ENCODE results near the gene KCNAB1. TPM values are rescaled to one million over a fixed set of nuclear protein-coding genes. Genes with fewer than 3 reads are reported as not detected.

KCNAB1 gene
- total and polyA plus RNA-seq, 2 experiments from 2014 or later: 0.80 to 1.4 TPM

GRCh38 chr3:156305672-156306071 lies 185.3 kb downstream of the KCNAB1 start:
- Histone ChIP-seq H3K9me2 (replicated peaks; ENCODE audit: insufficient read depth) (no peaks in the 10 kb centered on the region), H3K79me2 (no peaks in the 10 kb centered on the region), H3K4me2 (no peak overlapping the region), H3K9me3 (ENCODE audit: low read depth) (no peaks in the 10 kb centered on the region), H3K27me3 (no peaks in the 10 kb centered on the region), H4K20me1 (ENCODE audit: insufficient read depth, poor library complexity, severe bottlenecking) (no peaks in the 10 kb centered on the region), H3K36me3 (replicated peaks; ENCODE audit: insufficient read depth, low read depth) (no peaks in the 10 kb centered on the region), H3K27ac (no peak overlapping the region), H3K4me1 (ENCODE audit: insufficient read depth) (no peaks in the 10 kb centered on the region), H3K4me3 (no peak overlapping the region), H2AFZ (no peak overlapping the region)
- 84% methylated on average over 1 of the region's 1 CpG for WGBS (ENCODE audit: low lambda C conversion rate, missing lambda C conversion rate)
- TF ChIP-seq CTCF (IDR thresholded peaks at IDR 0.05; ENCODE audit: poor library complexity): no peak
- no peak for TF ChIP-seq EZH2 (IDR thresholded peaks at IDR 0.05; ENCODE audit: borderline replicate concordance)
- no peak for TF ChIP-seq EZH2phosphoT487 (IDR thresholded peaks at IDR 0.05; ENCODE audit: low read depth, severe bottlenecking, unreplicated experiment)
- DNase-seq (ENCODE audit: low spot score): no peak

- no peaks in the 10 kb centered on the region for H4K20me1 ChIP-seq (ENCODE audit: insufficient read depth, poor library complexity, severe bottlenecking)
- no peak overlapping the region for H3K4me2 ChIP-seq
- TF ChIP-seq EZH2phosphoT487 (IDR thresholded peaks at IDR 0.05; ENCODE audit: low read depth, severe bottlenecking, unreplicated experiment): no peak
- TF ChIP-seq EZH2 (IDR thresholded peaks at IDR 0.05; ENCODE audit: borderline replicate concordance): no peak
- no peak for TF ChIP-seq CTCF (IDR thresholded peaks at IDR 0.05; ENCODE audit: poor library complexity)
- H3K9me3 ChIP-seq (ENCODE audit: low read depth): no peaks in the 10 kb centered on the region
- no peaks in the 10 kb centered on the region for H3K36me3 ChIP-seq (replicated peaks; ENCODE audit: insufficient read depth, low read depth)
- H3K27me3 ChIP-seq: no peaks in the 10 kb centered on the region
- no peaks in the 10 kb centered on the region for H3K4me1 ChIP-seq (ENCODE audit: insufficient read depth)
- H3K79me2 ChIP-seq: no peaks in the 10 kb centered on the region
- 73% methylated on average over 4 of the region's 4 CpGs for WGBS (ENCODE audit: low lambda C conversion rate, missing lambda C conversion rate)
- H3K9me2 ChIP-seq (replicated peaks; ENCODE audit: insufficient read depth): no peaks in the 10 kb centered on the region
- DNase-seq (ENCODE audit: low spot score): no peak
- H3K27ac ChIP-seq: no peak overlapping the region
- H3K4me3 ChIP-seq: no peak overlapping the region
- no peak overlapping the region for H2AFZ ChIP-seq
Observed at GRCh38 chr3:156307704-156308103, 187.3 kb downstream of the KCNAB1 start.

GRCh38 chr3:156311431-156311830 lies 191.1 kb downstream of the KCNAB1 start:
- Histone ChIP-seq H3K4me3 (no peak overlapping the region), H3K4me2 (no peak overlapping the region), H3K4me1 (ENCODE audit: insufficient read depth) (no peaks in the 10 kb centered on the region), H3K36me3 (replicated peaks; ENCODE audit: insufficient read depth, low read depth) (no peaks in the 10 kb centered on the region), H3K79me2 (no peaks in the 10 kb centered on the region), H2AFZ (no peak overlapping the region), H3K27me3 (no peaks in the 10 kb centered on the region), H4K20me1 (ENCODE audit: insufficient read depth, poor library complexity, severe bottlenecking) (no peaks in the 10 kb centered on the region), H3K9me3 (ENCODE audit: low read depth) (no peaks in the 10 kb centered on the region), H3K9me2 (replicated peaks; ENCODE audit: insufficient read depth) (no peaks in the 10 kb centered on the region), H3K27ac (no peak overlapping the region)
- no peak for DNase-seq (ENCODE audit: low spot score)
- TF ChIP-seq EZH2phosphoT487 (IDR thresholded peaks at IDR 0.05; ENCODE audit: low read depth, severe bottlenecking, unreplicated experiment) (no peak), CTCF (IDR thresholded peaks at IDR 0.05; ENCODE audit: poor library complexity) (no peak), EZH2 (IDR thresholded peaks at IDR 0.05; ENCODE audit: borderline replicate concordance) (no peak)
- 89% methylated on average over 4 of the region's 4 CpGs for WGBS (ENCODE audit: low lambda C conversion rate, missing lambda C conversion rate)

- no peak overlapping the region for H3K4me3 ChIP-seq
- no peaks in the 10 kb centered on the region for H3K9me3 ChIP-seq (ENCODE audit: low read depth)
- no peak for TF ChIP-seq EZH2phosphoT487 (IDR thresholded peaks at IDR 0.05; ENCODE audit: low read depth, severe bottlenecking, unreplicated experiment)
- TF ChIP-seq EZH2 (IDR thresholded peaks at IDR 0.05; ENCODE audit: borderline replicate concordance): no peak
- no peak for TF ChIP-seq CTCF (IDR thresholded peaks at IDR 0.05; ENCODE audit: poor library complexity)
- 66% methylated on average over 5 of the region's 5 CpGs for WGBS (ENCODE audit: low lambda C conversion rate, missing lambda C conversion rate)
- no peaks in the 10 kb centered on the region for H3K9me2 ChIP-seq (replicated peaks; ENCODE audit: insufficient read depth)
- DNase-seq (ENCODE audit: low spot score): no peak
- H2AFZ ChIP-seq: no peak overlapping the region
- H3K79me2 ChIP-seq: no peaks in the 10 kb centered on the region
- H3K4me1 ChIP-seq (ENCODE audit: insufficient read depth): no peaks in the 10 kb centered on the region
- no peak overlapping the region for H3K4me2 ChIP-seq
- no peaks in the 10 kb centered on the region for H4K20me1 ChIP-seq (ENCODE audit: insufficient read depth, poor library complexity, severe bottlenecking)
- no peaks in the 10 kb centered on the region for H3K27me3 ChIP-seq
- no peaks in the 10 kb centered on the region for H3K36me3 ChIP-seq (replicated peaks; ENCODE audit: insufficient read depth, low read depth)
- H3K27ac ChIP-seq: no peak overlapping the region
Observed at GRCh38 chr3:156311930-156312329, 191.6 kb downstream of the KCNAB1 start.

All from hepatocyte (in vitro differentiated cells).